H1 (cell line): ENCODE data around the gene CDK19. TPM values are rescaled to one million over a fixed set of nuclear protein-coding genes. Genes with fewer than 3 reads are reported as not detected.

Source experiments
- CTCF ChIA-PET: fragments of 300-600 bp; sonication (Branson Sonifier 250); formaldehyde crosslinking; loops from one replicate; lab custom pipeline; 2021; ENCODE audit not compliant: partially characterized antibody; lab: Charles Lee
- POLR2A ChIA-PET: fragments of 300-600 bp; sonication (Branson Sonifier 250); formaldehyde crosslinking; loops from one replicate; lab custom pipeline; 2021; ENCODE audit warnings: inconsistent platforms; ENCODE audit not compliant: partially characterized antibody; lab: Charles Lee
- DNase-seq, 2 experiments: peaks; one replicate each; pipeline versions ENCODE4 v3.0.0 to v3.0.0-alpha.2; 2010 to 2022; ENCODE audit warnings: low spot score in 2 of 2, low read depth in 1 of 2, mixed read lengths in 1 of 2
- FAIRE-seq: peaks from 2 replicates; lab custom pipeline; 2011; peaks lifted over from hg19 to GRCh38; lab: Jason Lieb, UNC
- H2AFZ ChIP-seq: 2 replicates; pipeline ENCODE4 v1.8.1; 2012; ENCODE audit warnings: low read length, inconsistent platforms
- H2AK5ac ChIP-seq: 2 replicates; pipeline ENCODE4 v1.6.1; 2013; ENCODE audit warnings: low read depth, low read length
- H2BK120ac ChIP-seq: replicated peaks from 2 replicates; pipeline ENCODE3; 2013; ENCODE audit warnings: low read depth, low read length, inconsistent platforms
- H2BK12ac ChIP-seq: 2 replicates; pipeline ENCODE4 v1.6.1; 2013; ENCODE audit warnings: low read depth, low read length
- H2BK15ac ChIP-seq: 2 replicates; pipeline ENCODE4 v1.6.1; 2013; ENCODE audit warnings: low read length
- H2BK20ac ChIP-seq: 2 replicates; pipeline ENCODE4 v1.6.1; 2013; ENCODE audit warnings: low read length
- H2BK5ac ChIP-seq: 2 replicates; pipeline ENCODE4 v1.6.1; 2013; ENCODE audit warnings: low read depth, low read length
- H3K14ac ChIP-seq: 2 replicates; pipeline ENCODE4 v1.6.1; 2013; ENCODE audit warnings: inconsistent platforms; ENCODE audit not compliant: insufficient read length
- H3K18ac ChIP-seq: 2 replicates; pipeline ENCODE4 v1.6.1; 2013; ENCODE audit warnings: low read length; ENCODE audit errors: extremely low read depth
- H3K23ac ChIP-seq: 2 replicates; pipeline ENCODE4 v1.6.1; 2013; ENCODE audit warnings: inconsistent platforms; ENCODE audit not compliant: insufficient read length
- H3K23me2 ChIP-seq: 2 replicates; pipeline ENCODE4 v1.6.1; 2013; ENCODE audit warnings: low read depth, low read length
- H3K27ac ChIP-seq: 2 replicates; pipeline ENCODE4 v1.6.1; 2011; ENCODE audit warnings: low read depth, low read length, inconsistent platforms
- H3K27me3 ChIP-seq, 4 experiments: replicated peaks in 1 of 4; 1 replicate in 1 of 4; 2 replicates in 3 of 4; pipeline versions ENCODE4 v1.6.1 to v1.8.1; 2011 to 2013; ENCODE audit warnings: low read length in 3 of 4, mild to moderate bottlenecking in 3 of 4, inconsistent platforms in 2 of 4, mixed read lengths in 2 of 4, moderate library complexity in 1 of 4; ENCODE audit not compliant: control insufficient read depth in 3 of 4, insufficient read depth in 3 of 4; ENCODE audit errors: extremely low read depth in 1 of 4
- H3K36me3 ChIP-seq, 4 experiments: 2 replicates each; pipeline versions ENCODE4 v1.6.1 to v1.8.1; 2011 to 2013; ENCODE audit warnings: mild to moderate bottlenecking in 4 of 4, low read length in 3 of 4, moderate library complexity in 2 of 4, control low read depth in 1 of 4, inconsistent platforms in 1 of 4; ENCODE audit not compliant: insufficient read depth in 4 of 4, control insufficient read depth in 2 of 4
- H3K4ac ChIP-seq: replicated peaks from 2 replicates; pipeline ENCODE3; 2013; ENCODE audit warnings: low read length, low read depth, mixed read lengths, inconsistent platforms; ENCODE audit not compliant: insufficient read length
- H3K4me1 ChIP-seq, 4 experiments: replicated peaks in 1 of 4; 1 replicate in 1 of 4; 2 replicates in 3 of 4; pipeline versions ENCODE4 v1.6.1 to v1.8.1; 2011 to 2013; ENCODE audit warnings: low read length in 3 of 4, inconsistent platforms in 2 of 4, mixed read lengths in 1 of 4; ENCODE audit not compliant: insufficient read depth in 4 of 4, control insufficient read depth in 3 of 4
- H3K4me2 ChIP-seq, 2 experiments: 2 replicates each; pipeline versions ENCODE4 v1.6.1 to v1.8.1; 2011 to 2013; ENCODE audit warnings: low read depth in 2 of 2, low read length in 2 of 2, control low read depth in 1 of 2, inconsistent platforms in 1 of 2, mild to moderate bottlenecking in 1 of 2; ENCODE audit not compliant: insufficient read depth in 1 of 2
- H3K4me3 ChIP-seq, 4 experiments: fragments of 200-600, 300-600 bp in 1 of 4; sonication (generic), shearing (Covaris generic), sonication (Bioruptor Twin) in 1 of 4; 2 replicates each; pipeline versions ENCODE4 v1.5.1 to v1.8.1; 2011 to 2016; ENCODE audit warnings: low read length in 4 of 4, low read depth in 3 of 4, control low read depth in 2 of 4, inconsistent platforms in 2 of 4, mild to moderate bottlenecking in 2 of 4, mixed read lengths in 1 of 4, moderate library complexity in 1 of 4; ENCODE audit not compliant: insufficient read depth in 2 of 4; ENCODE audit errors: extremely low read depth in 1 of 4
- H3K56ac ChIP-seq: replicated peaks from 2 replicates; pipeline ENCODE3; 2013; ENCODE audit warnings: low read depth, mild to moderate bottlenecking, mixed read lengths, low read length, inconsistent platforms; ENCODE audit not compliant: insufficient read length
- H3K79me1 ChIP-seq: 2 replicates; pipeline ENCODE4 v1.6.1; 2013; ENCODE audit warnings: low read depth, low read length, control low read depth
- H3K79me2 ChIP-seq, 2 experiments: 2 replicates each; pipeline versions ENCODE4 v1.6.1 to v1.8.1; 2012 to 2013; ENCODE audit warnings: low read length in 2 of 2, mild to moderate bottlenecking in 2 of 2, inconsistent platforms in 1 of 2; ENCODE audit not compliant: insufficient read depth in 2 of 2, control insufficient read depth in 1 of 2
- H3K9ac ChIP-seq, 4 experiments: replicated peaks in 1 of 4; 1 replicate in 1 of 4; 2 replicates in 3 of 4; pipeline versions ENCODE4 v1.6.1 to v1.8.1; 2011 to 2013; ENCODE audit warnings: low read depth in 3 of 4, low read length in 3 of 4, control low read depth in 2 of 4, mild to moderate bottlenecking in 2 of 4, moderate library complexity in 2 of 4, inconsistent platforms in 1 of 4; ENCODE audit errors: extremely low read depth in 1 of 4
- H3K9me3 ChIP-seq, 2 experiments: 2 replicates each; pipeline versions ENCODE4 v1.6.1 to v1.8.1; 2012 to 2013; ENCODE audit warnings: mild to moderate bottlenecking in 2 of 2, moderate library complexity in 2 of 2, control low read depth in 1 of 2, inconsistent platforms in 1 of 2, low read depth in 1 of 2, low read length in 1 of 2, mixed read lengths in 1 of 2; ENCODE audit not compliant: insufficient read depth in 2 of 2
- H4K20me1 ChIP-seq, 2 experiments: replicated peaks in 1 of 2; 2 replicates each; pipeline versions ENCODE3 to v1.8.1; 2011 to 2013; ENCODE audit warnings: inconsistent platforms in 2 of 2, low read length in 2 of 2, mild to moderate bottlenecking in 1 of 2; ENCODE audit not compliant: insufficient read depth in 2 of 2, control insufficient read depth in 1 of 2
- H4K5ac ChIP-seq: 2 replicates; pipeline ENCODE4 v1.6.1; 2013; ENCODE audit warnings: low read length, low read depth, mixed read lengths, inconsistent platforms; ENCODE audit not compliant: insufficient read length
- H4K8ac ChIP-seq: 2 replicates; pipeline ENCODE4 v1.8.0; 2013; ENCODE audit warnings: mild to moderate bottlenecking, moderate library complexity, low read length, inconsistent platforms; ENCODE audit not compliant: insufficient read depth; ENCODE audit errors: extremely low read depth
- H4K91ac ChIP-seq: replicated peaks from 2 replicates; pipeline ENCODE3; 2013; ENCODE audit warnings: low read length, mixed read lengths, inconsistent platforms; ENCODE audit not compliant: insufficient read length
- CBX8 ChIP-seq: fragments of 300-800, 300-1000 bp; sonication (generic); IDR thresholded peaks from 2 replicates; pipeline ENCODE4 v1.7.1; 2016; ENCODE audit warnings: low read depth, low read length, borderline replicate concordance
- FOSL1 ChIP-seq: IDR thresholded peaks from 2 replicates; pipeline ENCODE4 v1.6.1; 2011; ENCODE audit warnings: mild to moderate bottlenecking, low read depth, low read length, moderate library complexity; ENCODE audit not compliant: insufficient read depth
- GABPA ChIP-seq: IDR thresholded peaks from 2 replicates; pipeline ENCODE4 v1.6.1; 2011; ENCODE audit warnings: mild to moderate bottlenecking, low read length, moderate library complexity, borderline replicate concordance; ENCODE audit not compliant: insufficient read depth
- KDM4A ChIP-seq: IDR thresholded peaks from one replicate; pipeline ENCODE4 v1.7.1; 2012; ENCODE audit warnings: low read depth, mild to moderate bottlenecking, moderate library complexity, low read length, inconsistent platforms; ENCODE audit not compliant: severe bottlenecking
- POLR2AphosphoS5 ChIP-seq: IDR thresholded peaks from 2 replicates; pipeline ENCODE4 v1.6.1; 2011; ENCODE audit warnings: low read depth, low read length
- RFX5 ChIP-seq: IDR thresholded peaks from 2 replicates; pipeline ENCODE4 v1.6.1; 2011; ENCODE audit warnings: low read depth, low read length, improper control_type of control experiment, borderline replicate concordance
- SP1 ChIP-seq: IDR thresholded peaks from 2 replicates; pipeline ENCODE4 v1.6.1; 2011; ENCODE audit warnings: low read depth, low read length
- SP4 ChIP-seq: IDR thresholded peaks from 2 replicates; pipeline ENCODE4 v1.6.1; 2012; ENCODE audit warnings: low read length, inconsistent platforms
- TEAD4 ChIP-seq: IDR thresholded peaks from 2 replicates; pipeline ENCODE4 v1.6.1; 2012; ENCODE audit warnings: low read depth, low read length, inconsistent platforms, mixed read lengths
- ZNF274 ChIP-seq: IDR thresholded peaks from 2 replicates; pipeline ENCODE4 v1.7.0; 2012; ENCODE audit warnings: low read length, borderline replicate concordance; ENCODE audit errors: extremely low read depth
- WGBS, 2 experiments: shearing (Covaris generic) in 1 of 2; methylation state at CpG; one replicate each; pipeline versions ENCODE4 v1.1.6 to v1.1.7; 2013 to 2015; ENCODE audit warnings: low lambda C conversion rate in 2 of 2, mixed read lengths in 2 of 2, inconsistent platforms in 1 of 2, low coverage in 1 of 2, missing lambda C conversion rate in 1 of 2; ENCODE audit not compliant: insufficient replicate concordance in 2 of 2, insufficient coverage in 1 of 2, insufficient read length in 1 of 2; ENCODE audit errors: extremely low coverage in 1 of 2, missing lambda C conversion rate in 1 of 2; 5-methylcytosine and 5-hydroxymethylcytosine counted together
- polyA plus RNA-seq, 7 experiments: library from polyadenylated mRNA; depleted of rRNA in 3 of 7; stranded (reverse) in 5 of 7; unstranded in 2 of 7; fragments of >200 nt in 5 of 7; fragments of 200-250 nt in 2 of 7; gene quantifications; 1 replicate in 5 of 7; 2 replicates in 1 of 7; 4 replicates in 1 of 7; pipeline versions ENCODE4 v1.2.1 to v1.2.3, GENCODE V29; 2011 to 2013; ENCODE audit warnings: missing spikeins in 2 of 7, mixed read lengths in 2 of 7
- total RNA-seq: library from RNA; stranded (reverse); fragmentation: NEBNext Ultra II Directional; extraction: Animal tissue kit (Norgen Biotek cat#: 25700); gene quantifications from 2 replicates; pipeline ENCODE4 v1.2.1, GENCODE V29; 2021

Gene CDK19
- total and polyA plus RNA-seq, 2 of the 8 experiments (the other 6 are each of a cell fraction or from before 2014, with no cell fraction given), result 4.9 to 12.6 TPM

GRCh38 chr6:110768057-110768456 is 47.2 kb downstream of the CDK19 start:
- H3K4me3 ChIP-seq, result no peak overlapping the region

More at GRCh38 chr6:110768057-110768456, 47.2 kb downstream of the CDK19 start:
- no peaks in the 10 kb centered on the region for H4K20me1 ChIP-seq
- H3K18ac ChIP-seq, result no peak overlapping the region
- H3K79me1 ChIP-seq, result no peaks in the 10 kb centered on the region
- no peak overlapping the region for H3K4ac ChIP-seq
- H3K56ac ChIP-seq, result no peak overlapping the region
- no peak overlapping the region for H3K9ac ChIP-seq
- no peaks in the 10 kb centered on the region for H3K79me2 ChIP-seq
- no peak for FAIRE-seq
- 0 out of 4 replicates have a peak, but pooled peaks cover 2 to 4% of the 10 kb centered on the region in 2 experiments for H3K9me3 ChIP-seq
- no peaks in the 10 kb centered on the region for H3K27me3 ChIP-seq
- WGBS, 2 experiments, result 76% methylated on average over 1 of the region's 1 CpG; no CpG with 5 or more reads in 1 of the 2 experiments
- no peak overlapping the region for H4K5ac ChIP-seq
- no peak overlapping the region for H2AFZ ChIP-seq
- no peak overlapping the region for H2BK12ac ChIP-seq
- H4K91ac ChIP-seq, result no peak overlapping the region
- no peak overlapping the region for H3K27ac ChIP-seq
- no peak overlapping the region for H3K23ac ChIP-seq
- no peaks in the 10 kb centered on the region for H3K4me1 ChIP-seq
- no peak overlapping the region for H3K14ac ChIP-seq
- H2BK15ac ChIP-seq, result no peak overlapping the region
- H3K36me3 ChIP-seq, result peaks cover 0 to 4% (median 0%) of the 10 kb centered on the region in 4 experiments; a peak in 3 of 8 replicates
- no peak overlapping the region for H4K8ac ChIP-seq
- POLR2A ChIA-PET, result no interaction called here
- H2BK5ac ChIP-seq, result no peak overlapping the region
- CTCF ChIA-PET, result interaction anchor here (1.3 kb wide), 1 partner anchor 33 kb away, joined by 3 read pairs; no protein-coding TSS in a partner anchor
- no peaks in the 10 kb centered on the region for H3K23me2 ChIP-seq
- TF ChIP-seq RFX5 (no peak), POLR2AphosphoS5 (no peak), GABPA (no peak), KDM4A (no peak), ZNF274 (no peak), SP1 (no peak), SP4 (no peak), CBX8 (no peak), FOSL1 (no peak), TEAD4 (no peak)
- no peak overlapping the region for H2AK5ac ChIP-seq
- no peak overlapping the region for H3K4me2 ChIP-seq
- H2BK120ac ChIP-seq, result no peak overlapping the region
- no peak for DNase-seq
- no peak overlapping the region for H2BK20ac ChIP-seq
